WTC11 (cell line): ENCODE measurements around the gene KCTD1. TPM values are rescaled to one million over a fixed set of nuclear protein-coding genes. Genes with fewer than 3 reads are reported as not detected.

Experiments
- ATAC-seq: fragments of 200-7000 bp; cut with Tn5 transposase; 2 replicates; pipeline ENCODE4 v1.10.0; 2021; ENCODE audit warnings: mild to moderate bottlenecking, moderate library complexity
- CTCF ChIA-PET: fragments of 300-600 bp; sonication (Branson Sonifier 250); formaldehyde crosslinking; loops from one replicate; lab custom pipeline; 2021; ENCODE audit warnings: antibody characterized with exemption; lab: Charles Lee
- POLR2A ChIA-PET: fragments of 350-600 bp; sonication (Branson Sonifier 250); formaldehyde crosslinking; loops from one replicate; lab custom pipeline; 2021; ENCODE audit warnings: antibody characterized with exemption; lab: Charles Lee
- DNase-seq: peaks from one replicate; pipeline ENCODE4 v3.0.0; 2021; ENCODE audit warnings: low spot score
- H3K27ac Mint-ChIP-seq: 2 replicates; pipeline ENCODE4 v1.8.0; 2021; ENCODE audit warnings: mixed read lengths
- H3K27me3 Mint-ChIP-seq: 2 replicates; pipeline ENCODE4 v1.8.0; 2021; ENCODE audit warnings: low read depth, mild to moderate bottlenecking, moderate library complexity, mixed read lengths
- H3K36me3 Mint-ChIP-seq: 2 replicates; pipeline ENCODE4 v1.8.0; 2021; ENCODE audit warnings: mixed read lengths
- H3K4me1 Mint-ChIP-seq: 2 replicates; pipeline ENCODE4 v1.8.0; 2022; ENCODE audit warnings: mixed read lengths
- H3K4me3 Mint-ChIP-seq: 2 replicates; pipeline ENCODE4 v1.8.0; 2021; ENCODE audit warnings: mild to moderate bottlenecking, moderate library complexity, mixed read lengths
- H3K9me3 Mint-ChIP-seq: 2 replicates; pipeline ENCODE4 v1.8.0; 2021; ENCODE audit warnings: mixed read lengths
- ATF3 ChIP-seq: sonication (generic); formaldehyde crosslinking; conservative IDR thresholded peaks from 2 replicates; pipeline ENCODE4 v1.8.1; 2022; ENCODE audit warnings: mild to moderate bottlenecking, missing genetic modification reagents
- CREM ChIP-seq: sonication (generic); formaldehyde crosslinking; IDR thresholded peaks from 2 replicates; pipeline ENCODE4 v1.8.1; 2022; ENCODE audit warnings: mild to moderate bottlenecking, missing genetic modification reagents, moderate library complexity
- ETV6 ChIP-seq: sonication (generic); formaldehyde crosslinking; IDR thresholded peaks from 2 replicates; pipeline ENCODE4 v1.8.1; 2022; ENCODE audit warnings: mild to moderate bottlenecking, missing genetic modification reagents
- GABPB1 ChIP-seq: sonication (generic); formaldehyde crosslinking; IDR thresholded peaks from 2 replicates; pipeline ENCODE4 v1.8.1; 2023; ENCODE audit warnings: mild to moderate bottlenecking, missing genetic modification reagents
- GRHL2 ChIP-seq: fragments of 250-450 bp; sonication (Bioruptor Pico); IDR thresholded peaks from 2 replicates; pipeline ENCODE4 v1.8.0; 2022; ENCODE audit warnings: mild to moderate bottlenecking, moderate library complexity; ENCODE audit not compliant: insufficient replicate concordance, severe bottlenecking
- MAX ChIP-seq: sonication (generic); formaldehyde crosslinking; IDR thresholded peaks from 2 replicates; pipeline ENCODE4 v1.8.0; 2022; ENCODE audit warnings: mild to moderate bottlenecking, missing genetic modification reagents
- SOX15 ChIP-seq: fragments of 250-450 bp; sonication (Bioruptor Pico); IDR thresholded peaks from 2 replicates; pipeline ENCODE4 v1.9.0; 2021; ENCODE audit warnings: mild to moderate bottlenecking
- STAT6 ChIP-seq: sonication (generic); formaldehyde crosslinking; conservative IDR thresholded peaks from 2 replicates; pipeline ENCODE4 v1.8.1; 2023; ENCODE audit warnings: mild to moderate bottlenecking, low read depth, missing genetic modification reagents, moderate library complexity
- ZNF416 ChIP-seq: fragments of 250-450 bp; sonication (Bioruptor Pico); IDR thresholded peaks from 2 replicates; pipeline ENCODE4 v1.9.0; 2021; ENCODE audit warnings: mild to moderate bottlenecking, inconsistent platforms
- total RNA-seq: library from RNA; stranded (reverse); gene quantifications from 3 replicates; pipeline ENCODE4 v1.2.3, GENCODE V29; 2021
- TF ChIP-seq, protein P1 (sequence below): sonication (generic); formaldehyde crosslinking; IDR thresholded peaks from 2 replicates; pipeline ENCODE4 v1.8.0; 2023; ENCODE audit warnings: missing genetic modification reagents, mild to moderate bottlenecking, borderline replicate concordance
- TF ChIP-seq, protein P2 (sequence below): sonication (generic); formaldehyde crosslinking; IDR thresholded peaks from 2 replicates; pipeline ENCODE4 v1.8.0; 2023; ENCODE audit warnings: mild to moderate bottlenecking, missing genetic modification reagents
- TF ChIP-seq, protein P3 (sequence below): fragments of 250-450 bp; sonication (Bioruptor Pico); IDR thresholded peaks from 2 replicates; pipeline ENCODE4 v1.9.0; 2021; ENCODE audit warnings: moderate library complexity, mild to moderate bottlenecking, inconsistent platforms, borderline replicate concordance

The KCTD1 gene
- total RNA-seq, 1 experiment from 2014 or later = 23.3 TPM

DNA sequence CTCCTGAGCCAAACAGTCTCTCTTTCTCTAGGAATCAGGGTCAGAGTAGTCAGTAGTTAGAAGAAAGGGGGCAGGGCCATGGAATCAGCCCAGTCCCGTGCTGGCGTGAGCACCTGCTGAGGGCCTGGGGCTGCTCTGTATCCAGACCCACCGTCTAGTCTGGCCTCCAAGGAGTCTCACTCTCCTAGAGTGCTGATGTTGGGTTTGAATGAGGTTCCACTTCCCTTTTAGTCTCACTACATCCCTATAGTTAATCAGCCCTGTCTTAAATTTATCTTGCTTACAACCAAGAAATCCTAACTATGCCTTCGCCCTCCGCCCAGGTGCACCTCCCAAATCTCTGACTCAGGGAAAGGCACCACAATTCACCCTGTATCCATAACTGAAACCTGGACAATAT lies 13.4 kb upstream of the KCTD1 start (continued):
- TF ChIP-seq, protein P1, sequence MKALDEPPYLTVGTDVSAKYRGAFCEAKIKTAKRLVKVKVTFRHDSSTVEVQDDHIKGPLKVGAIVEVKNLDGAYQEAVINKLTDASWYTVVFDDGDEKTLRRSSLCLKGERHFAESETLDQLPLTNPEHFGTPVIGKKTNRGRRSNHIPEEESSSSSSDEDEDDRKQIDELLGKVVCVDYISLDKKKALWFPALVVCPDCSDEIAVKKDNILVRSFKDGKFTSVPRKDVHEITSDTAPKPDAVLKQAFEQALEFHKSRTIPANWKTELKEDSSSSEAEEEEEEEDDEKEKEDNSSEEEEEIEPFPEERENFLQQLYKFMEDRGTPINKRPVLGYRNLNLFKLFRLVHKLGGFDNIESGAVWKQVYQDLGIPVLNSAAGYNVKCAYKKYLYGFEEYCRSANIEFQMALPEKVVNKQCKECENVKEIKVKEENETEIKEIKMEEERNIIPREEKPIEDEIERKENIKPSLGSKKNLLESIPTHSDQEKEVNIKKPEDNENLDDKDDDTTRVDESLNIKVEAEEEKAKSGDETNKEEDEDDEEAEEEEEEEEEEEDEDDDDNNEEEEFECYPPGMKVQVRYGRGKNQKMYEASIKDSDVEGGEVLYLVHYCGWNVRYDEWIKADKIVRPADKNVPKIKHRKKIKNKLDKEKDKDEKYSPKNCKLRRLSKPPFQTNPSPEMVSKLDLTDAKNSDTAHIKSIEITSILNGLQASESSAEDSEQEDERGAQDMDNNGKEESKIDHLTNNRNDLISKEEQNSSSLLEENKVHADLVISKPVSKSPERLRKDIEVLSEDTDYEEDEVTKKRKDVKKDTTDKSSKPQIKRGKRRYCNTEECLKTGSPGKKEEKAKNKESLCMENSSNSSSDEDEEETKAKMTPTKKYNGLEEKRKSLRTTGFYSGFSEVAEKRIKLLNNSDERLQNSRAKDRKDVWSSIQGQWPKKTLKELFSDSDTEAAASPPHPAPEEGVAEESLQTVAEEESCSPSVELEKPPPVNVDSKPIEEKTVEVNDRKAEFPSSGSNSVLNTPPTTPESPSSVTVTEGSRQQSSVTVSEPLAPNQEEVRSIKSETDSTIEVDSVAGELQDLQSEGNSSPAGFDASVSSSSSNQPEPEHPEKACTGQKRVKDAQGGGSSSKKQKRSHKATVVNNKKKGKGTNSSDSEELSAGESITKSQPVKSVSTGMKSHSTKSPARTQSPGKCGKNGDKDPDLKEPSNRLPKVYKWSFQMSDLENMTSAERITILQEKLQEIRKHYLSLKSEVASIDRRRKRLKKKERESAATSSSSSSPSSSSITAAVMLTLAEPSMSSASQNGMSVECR (CRISPR knock-in tag) = no peak
- TF ChIP-seq, protein P2, sequence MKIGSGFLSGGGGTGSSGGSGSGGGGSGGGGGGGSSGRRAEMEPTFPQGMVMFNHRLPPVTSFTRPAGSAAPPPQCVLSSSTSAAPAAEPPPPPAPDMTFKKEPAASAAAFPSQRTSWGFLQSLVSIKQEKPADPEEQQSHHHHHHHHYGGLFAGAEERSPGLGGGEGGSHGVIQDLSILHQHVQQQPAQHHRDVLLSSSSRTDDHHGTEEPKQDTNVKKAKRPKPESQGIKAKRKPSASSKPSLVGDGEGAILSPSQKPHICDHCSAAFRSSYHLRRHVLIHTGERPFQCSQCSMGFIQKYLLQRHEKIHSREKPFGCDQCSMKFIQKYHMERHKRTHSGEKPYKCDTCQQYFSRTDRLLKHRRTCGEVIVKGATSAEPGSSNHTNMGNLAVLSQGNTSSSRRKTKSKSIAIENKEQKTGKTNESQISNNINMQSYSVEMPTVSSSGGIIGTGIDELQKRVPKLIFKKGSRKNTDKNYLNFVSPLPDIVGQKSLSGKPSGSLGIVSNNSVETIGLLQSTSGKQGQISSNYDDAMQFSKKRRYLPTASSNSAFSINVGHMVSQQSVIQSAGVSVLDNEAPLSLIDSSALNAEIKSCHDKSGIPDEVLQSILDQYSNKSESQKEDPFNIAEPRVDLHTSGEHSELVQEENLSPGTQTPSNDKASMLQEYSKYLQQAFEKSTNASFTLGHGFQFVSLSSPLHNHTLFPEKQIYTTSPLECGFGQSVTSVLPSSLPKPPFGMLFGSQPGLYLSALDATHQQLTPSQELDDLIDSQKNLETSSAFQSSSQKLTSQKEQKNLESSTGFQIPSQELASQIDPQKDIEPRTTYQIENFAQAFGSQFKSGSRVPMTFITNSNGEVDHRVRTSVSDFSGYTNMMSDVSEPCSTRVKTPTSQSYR (CRISPR knock-in tag) = no peak
- TF ChIP-seq GRHL2 (CRISPR knock-in tag) (no peak), MAX (CRISPR knock-in tag) (no peak), GABPB1 (CRISPR knock-in tag) (no peak)
- TF ChIP-seq, all 79 proteins: peak for 0

GRCh38 chr18:26556573-26556972 lies 8.2 kb upstream of the KCTD1 start:
- H3K4me3 Mint-ChIP-seq = no peak overlapping the region
- TF ChIP-seq STAT6 (no peak), ETV6 (CRISPR knock-in tag) (no peak), CREM (no peak), ZNF416 (CRISPR knock-in tag) (no peak), ATF3 (CRISPR knock-in tag) (no peak), SOX15 (CRISPR knock-in tag) (no peak)
- TF ChIP-seq, protein P3, sequence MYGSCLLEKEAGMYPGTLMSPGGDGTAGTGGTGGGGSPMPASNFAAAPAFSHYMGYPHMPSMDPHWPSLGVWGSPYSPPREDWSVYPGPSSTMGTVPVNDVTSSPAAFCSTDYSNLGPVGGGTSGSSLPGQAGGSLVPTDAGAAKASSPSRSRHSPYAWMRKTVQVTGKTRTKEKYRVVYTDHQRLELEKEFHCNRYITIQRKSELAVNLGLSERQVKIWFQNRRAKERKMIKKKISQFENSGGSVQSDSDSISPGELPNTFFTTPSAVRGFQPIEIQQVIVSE (CRISPR knock-in tag) = no peak
- TF ChIP-seq, all 79 proteins: peak for 0
- H3K27ac Mint-ChIP-seq = no peak overlapping the region
- DNase-seq (no peak), ATAC-seq (no peak)
- H3K4me1 Mint-ChIP-seq = peaks cover 18% of the 10 kb centered on the region
- H3K9me3 Mint-ChIP-seq = no peaks in the 10 kb centered on the region
- CTCF ChIA-PET = no interaction called here
- POLR2A ChIA-PET = no interaction called here
- H3K27me3 Mint-ChIP-seq = peaks cover 32% of the 10 kb centered on the region
- no peaks in the 10 kb centered on the region for H3K36me3 Mint-ChIP-seq
